ENCODE measurements around the gene KCND2. TPM values are rescaled to one million over a fixed set of nuclear protein-coding genes. Genes with fewer than 3 reads are reported as not detected.
A peak's percentile ranks its signal among the peaks of the same experiment; 100 is the strongest.
"Not testable (repeated sequence)": the region's sequence is repeated elsewhere in the genome, so short reads cannot be mapped to it uniquely, and the experiment has no call there.

KCND2 gene
- total RNA-seq, result not detected

DNA sequence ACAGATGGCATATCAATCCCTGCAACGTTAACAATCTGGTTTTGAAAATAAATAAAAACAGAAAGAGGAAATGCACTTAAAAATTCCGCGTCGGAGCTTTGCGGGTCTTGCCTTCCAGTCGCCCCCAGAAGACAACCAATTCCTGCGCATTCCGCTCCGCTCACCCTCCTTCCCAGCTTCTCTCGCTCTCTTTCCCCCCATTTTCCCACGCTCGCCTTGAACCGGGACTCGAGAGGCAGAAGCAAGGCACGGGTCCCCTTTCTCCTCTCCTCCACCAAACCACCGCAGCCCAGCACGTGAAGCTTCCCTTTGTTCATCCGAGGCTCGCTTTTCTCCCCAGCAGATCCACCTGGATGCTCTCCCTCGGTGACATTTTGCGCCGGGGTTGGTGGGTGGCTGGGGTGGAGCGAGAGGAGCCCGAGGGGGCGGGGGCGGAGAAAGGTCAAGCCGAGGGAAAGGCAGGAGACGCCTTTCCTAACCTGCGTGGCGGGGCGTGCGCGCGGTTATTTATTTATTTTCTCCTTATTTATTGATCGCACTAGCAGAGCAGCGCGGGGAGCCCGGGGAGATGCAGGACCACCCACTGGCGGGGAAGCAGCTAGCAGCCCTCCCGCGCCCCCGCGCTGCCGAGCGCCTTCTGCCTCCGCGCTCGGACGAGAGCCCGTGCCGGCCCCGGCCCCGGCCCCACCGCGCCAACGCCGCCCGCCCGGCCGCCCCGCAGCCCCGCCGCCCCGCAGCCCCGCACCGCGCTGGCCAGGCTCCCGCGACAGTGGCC, at the start of gene KCND2:
KCND2 (plus strand) TSS at position 475 of the 775 bp plus-strand sequence.
- Mint-ChIP-seq H3K4me3 (peak within 1 kb of the TSS; percentile 41), H3K4me1 (peaks cover 7% of the 10 kb centered on the region), H3K9me3 (ENCODE audit: low read depth) (peaks cover 8% of the 10 kb centered on the region), H3K27me3 (peaks cover 30% of the 10 kb centered on the region), H3K27ac (no peak within 1 kb of the TSS), H3K36me3 (ENCODE audit: low read depth) (peaks cover 2% of the 10 kb centered on the region)
- intact Hi-C loops (cut with DNase I, micrococcal nuclease), result loop anchor here in 1 of 2 experiments (2.0 to 5.0 kb wide), 2 partner anchors 336 to 1002 kb away; no protein-coding TSS in a partner anchor
- DNase-seq (no peak), ATAC-seq (no peak)
- ChIA-PET POLR2A (interaction anchor here (0.6 kb wide), 1 partner anchor 677 kb away, joined by 3 read pairs; the partner anchor contains the start of gene ING3), CTCF (no interaction called here)

DNA sequence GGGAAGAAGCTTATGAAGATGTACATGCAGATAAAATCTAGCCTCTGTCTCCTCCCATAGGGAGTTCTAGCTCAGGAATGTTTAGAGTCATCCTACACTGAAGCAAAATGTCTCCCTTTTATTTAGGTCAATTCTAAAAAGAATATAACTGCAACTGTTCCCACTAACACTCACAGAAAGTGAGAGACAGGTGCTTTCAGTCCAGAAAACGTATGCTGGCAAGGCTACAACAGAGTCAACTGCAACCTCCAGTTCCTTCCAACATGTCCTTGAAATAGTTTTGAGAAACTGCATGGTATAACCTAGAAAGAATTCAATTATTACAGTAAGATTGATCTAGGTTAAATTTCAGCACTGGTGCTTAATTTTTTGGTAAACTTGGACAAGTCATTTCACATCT, 46.8 kb upstream of the KCND2 start:
- H3K9me3 Mint-ChIP-seq (ENCODE audit: low read depth), result no peaks in the 10 kb centered on the region
- no peak overlapping the region for H3K27ac Mint-ChIP-seq
- ChIA-PET POLR2A (no interaction called here), CTCF (no interaction called here)
- H3K27me3 Mint-ChIP-seq, result no peaks in the 10 kb centered on the region
- DNase-seq (no peak), ATAC-seq (no peak)
- intact Hi-C loops (cut with DNase I, micrococcal nuclease), result no loop called here
- no peak overlapping the region for H3K4me3 Mint-ChIP-seq
- H3K36me3 Mint-ChIP-seq (ENCODE audit: low read depth), result no peaks in the 10 kb centered on the region
- no peaks in the 10 kb centered on the region for H3K4me1 Mint-ChIP-seq

DNA sequence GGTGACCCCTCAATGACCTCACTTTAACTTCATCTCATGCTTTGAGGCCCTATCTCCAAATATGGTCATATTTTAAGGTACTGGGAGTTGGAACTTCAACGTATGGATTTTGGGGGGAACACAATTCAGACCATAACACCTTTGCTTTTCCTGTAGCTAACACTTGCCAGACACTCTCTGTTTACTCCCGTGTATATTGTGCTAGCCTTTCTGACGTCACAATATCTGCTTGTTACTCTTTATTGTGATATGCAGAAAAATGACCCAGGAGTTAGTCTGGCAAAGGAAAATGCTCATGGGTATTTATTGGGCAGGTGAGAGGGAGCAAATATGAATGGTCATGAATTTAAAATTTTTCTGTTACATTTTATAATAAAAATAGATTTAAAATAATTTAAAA, 45.7 kb upstream of the KCND2 start:
- intact Hi-C loops (cut with DNase I, micrococcal nuclease), result no loop called here
- H3K4me1 Mint-ChIP-seq, result no peaks in the 10 kb centered on the region

DNA sequence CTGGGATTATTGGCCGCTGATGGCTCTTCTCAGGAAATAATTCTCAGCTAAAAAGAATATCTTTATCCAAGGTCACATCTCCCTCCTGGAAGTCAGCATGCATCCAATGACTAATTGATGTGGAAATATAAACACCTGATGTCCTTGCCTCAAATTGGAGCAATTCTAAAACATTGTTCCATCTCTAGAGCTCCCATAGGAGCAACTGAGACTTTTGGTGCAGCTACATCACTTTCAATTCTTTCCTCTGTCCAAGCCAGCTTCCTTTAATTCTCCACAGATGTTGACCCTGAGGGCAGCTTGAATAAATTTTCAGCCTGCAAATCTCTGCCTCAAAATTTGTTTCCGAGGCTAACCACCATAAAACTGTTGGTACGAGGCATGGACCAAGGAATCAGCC, 43.9 kb upstream of the KCND2 start:
- CTCF ChIA-PET, result no interaction called here
- POLR2A ChIA-PET, result no interaction called here
- ATAC-seq, result no peak
- no peak overlapping the region for H3K4me3 Mint-ChIP-seq
- no peaks in the 10 kb centered on the region for H3K36me3 Mint-ChIP-seq (ENCODE audit: low read depth)
- no peaks in the 10 kb centered on the region for H3K27me3 Mint-ChIP-seq
- no peaks in the 10 kb centered on the region for H3K4me1 Mint-ChIP-seq
- intact Hi-C loops (cut with DNase I, micrococcal nuclease), result no loop called here
- H3K9me3 Mint-ChIP-seq (ENCODE audit: low read depth), result peaks cover 5% of the 10 kb centered on the region
- no peak for DNase-seq
- H3K27ac Mint-ChIP-seq, result no peak overlapping the region

More for the DNA sequence above, 45.7 kb upstream of the KCND2 start:
- DNase-seq (no peak), ATAC-seq (no peak)
- Mint-ChIP-seq H3K4me3 (no peak overlapping the region), H3K27me3 (no peaks in the 10 kb centered on the region), H3K9me3 (ENCODE audit: low read depth) (peaks cover 3% of the 10 kb centered on the region), H3K27ac (no peak overlapping the region), H3K36me3 (ENCODE audit: low read depth) (no peaks in the 10 kb centered on the region)
- CTCF ChIA-PET, result no interaction called here
- POLR2A ChIA-PET, result no interaction called here

DNA sequence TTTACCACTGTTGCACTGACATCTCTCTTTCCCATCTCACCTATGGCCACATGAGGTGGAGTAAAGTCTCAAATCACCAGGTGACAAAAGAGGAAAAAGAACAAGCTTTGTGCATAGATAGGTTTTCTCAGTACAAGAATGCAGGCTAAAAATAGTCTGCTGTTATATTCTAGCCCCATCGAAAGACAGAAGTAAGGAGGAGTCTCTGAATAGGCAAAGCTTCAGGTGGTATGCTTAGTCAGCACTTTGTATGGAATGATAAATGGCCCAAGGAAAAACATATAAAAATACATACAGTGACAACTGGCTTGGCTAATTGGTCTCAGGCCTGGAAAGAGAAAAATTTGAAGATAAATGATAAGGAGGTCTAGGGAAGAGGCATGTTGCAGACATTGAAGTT, 39.6 kb upstream of the KCND2 start:
- peaks cover 8% of the 10 kb centered on the region for H3K9me3 Mint-ChIP-seq (ENCODE audit: low read depth)
- intact Hi-C loops (cut with DNase I, micrococcal nuclease), result no loop called here
- no peak overlapping the region for H3K4me3 Mint-ChIP-seq
- ChIA-PET POLR2A (no interaction called here), CTCF (no interaction called here)
- no peak for DNase-seq
- H3K36me3 Mint-ChIP-seq (ENCODE audit: low read depth), result no peaks in the 10 kb centered on the region
- ATAC-seq, result no peak
- no peaks in the 10 kb centered on the region for H3K27me3 Mint-ChIP-seq
- H3K27ac Mint-ChIP-seq, result no peak overlapping the region
- H3K4me1 Mint-ChIP-seq, result no peaks in the 10 kb centered on the region

DNA sequence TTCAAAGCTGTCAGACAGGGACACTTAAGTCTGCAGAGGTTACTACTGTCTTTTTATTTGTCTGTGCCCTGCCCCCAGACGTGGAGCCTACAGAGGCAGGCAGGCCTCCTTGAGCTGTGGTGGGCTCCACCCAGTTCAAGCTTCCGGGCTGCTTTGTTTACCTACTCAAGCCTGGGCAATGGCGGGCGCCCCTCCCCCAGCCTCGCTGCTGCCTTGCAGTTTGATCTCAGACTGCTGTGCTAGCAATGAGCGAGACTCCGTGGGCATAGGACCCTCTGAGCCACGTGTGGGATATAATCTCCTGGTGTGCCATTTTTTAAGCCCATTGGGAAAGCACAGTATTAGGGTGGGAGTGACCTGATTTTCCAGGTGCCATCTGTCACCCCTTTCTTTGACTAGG, 32.6 kb upstream of the KCND2 start:
- H3K9me3 Mint-ChIP-seq (ENCODE audit: low read depth); H3K27ac Mint-ChIP-seq; intact Hi-C loops (cut with DNase I, micrococcal nuclease); H3K27me3 Mint-ChIP-seq; H3K4me1 Mint-ChIP-seq; CTCF ChIA-PET; H3K36me3 Mint-ChIP-seq (ENCODE audit: low read depth); POLR2A ChIA-PET; DNase-seq; ATAC-seq; H3K4me3 Mint-ChIP-seq: not testable (repeated sequence)

DNA sequence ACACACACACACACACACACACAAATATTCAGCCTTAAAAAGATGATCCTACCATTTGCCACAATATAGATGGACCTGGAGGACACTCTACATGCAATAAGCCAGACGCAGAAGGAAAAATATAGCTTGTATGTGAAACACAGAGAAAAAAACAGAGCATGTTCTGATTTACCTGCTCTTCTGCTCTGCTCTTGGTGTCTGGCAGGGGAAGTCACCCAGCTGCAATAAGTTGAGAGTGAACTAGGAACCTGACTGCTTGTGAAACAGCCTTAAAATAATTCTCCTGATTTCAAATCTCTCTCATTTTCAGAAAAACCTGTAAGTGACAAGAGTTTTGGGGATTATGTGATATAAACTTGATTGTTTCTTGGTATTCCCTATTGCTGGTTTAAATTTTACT, 31.0 kb upstream of the KCND2 start:
- DNase-seq (no peak), ATAC-seq (no peak)
- Mint-ChIP-seq H3K36me3 (ENCODE audit: low read depth) (no peaks in the 10 kb centered on the region), H3K27ac (no peak overlapping the region), H3K4me1 (no peaks in the 10 kb centered on the region), H3K9me3 (ENCODE audit: low read depth) (peaks cover 3% of the 10 kb centered on the region), H3K4me3 (no peak overlapping the region), H3K27me3 (no peaks in the 10 kb centered on the region)
- ChIA-PET CTCF (no interaction called here), POLR2A (no interaction called here)
- intact Hi-C loops (cut with DNase I, micrococcal nuclease), result no loop called here

DNA sequence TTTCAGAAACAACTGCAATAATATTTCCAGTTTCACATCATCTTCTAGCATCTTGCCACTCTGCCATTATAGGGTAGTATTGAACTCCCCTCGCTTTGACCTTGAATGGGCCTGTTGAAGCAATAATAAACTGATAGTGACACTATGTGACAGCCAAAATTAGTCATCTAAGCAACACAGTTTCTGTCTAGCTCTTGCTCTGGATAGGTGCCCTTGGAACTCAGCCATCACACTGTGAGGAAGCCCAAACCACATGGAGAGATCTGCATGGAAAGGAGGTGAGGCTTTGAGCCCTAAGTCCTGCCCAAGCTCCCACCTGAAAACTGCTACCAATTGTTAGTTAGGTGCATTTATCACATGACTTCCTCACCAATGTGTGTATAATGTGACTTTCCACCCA, 18.1 kb upstream of the KCND2 start:
- Mint-ChIP-seq H3K27ac (no peak overlapping the region), H3K9me3 (ENCODE audit: low read depth) (peaks cover 10% of the 10 kb centered on the region), H3K27me3 (no peaks in the 10 kb centered on the region), H3K4me1 (no peaks in the 10 kb centered on the region), H3K4me3 (no peak overlapping the region), H3K36me3 (ENCODE audit: low read depth) (no peaks in the 10 kb centered on the region)
- CTCF ChIA-PET, result no interaction called here
- POLR2A ChIA-PET, result no interaction called here
- no peak for ATAC-seq
- intact Hi-C loops (cut with DNase I, micrococcal nuclease), result no loop called here
- no peak for DNase-seq

DNA sequence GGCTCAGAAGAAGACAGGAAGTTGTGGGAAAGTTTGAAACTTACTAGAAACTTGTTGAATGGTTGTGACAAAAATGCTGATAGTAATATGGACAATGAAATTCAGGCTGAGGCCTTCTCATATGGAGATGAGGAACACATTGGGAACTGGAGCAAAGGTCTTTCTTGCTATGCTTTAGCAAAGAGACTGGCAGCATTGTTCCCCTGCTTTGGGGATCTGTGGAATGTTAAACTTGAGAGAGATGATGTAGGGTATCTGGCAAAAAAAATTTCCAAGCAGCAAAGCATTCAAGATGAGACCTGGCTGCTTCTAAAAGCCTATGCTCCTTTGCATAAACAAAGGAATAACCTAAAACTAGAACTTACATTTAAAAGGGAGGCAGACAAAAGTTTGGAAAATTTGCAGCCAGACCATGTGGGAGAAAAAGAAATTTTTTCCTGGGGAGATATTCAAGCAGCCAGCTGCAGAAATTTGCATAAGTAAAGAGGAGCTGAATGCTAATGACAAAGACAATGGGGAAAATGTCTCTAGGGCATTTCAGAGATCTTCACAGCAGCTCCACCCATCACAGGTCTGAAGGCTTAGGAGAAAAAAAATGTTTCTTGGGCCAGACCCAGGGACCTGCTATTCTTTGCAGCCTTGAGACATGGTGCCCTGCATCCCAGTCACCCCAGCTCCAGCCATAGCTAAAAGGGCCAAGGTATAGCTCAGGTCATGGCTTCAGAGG, 16.5 kb upstream of the KCND2 start:
- ATAC-seq, result no peak
- Mint-ChIP-seq H3K4me3 (no peak overlapping the region), H3K36me3 (ENCODE audit: low read depth) (no peaks in the 10 kb centered on the region), H3K27ac (no peak overlapping the region), H3K9me3 (ENCODE audit: low read depth) (peaks cover 10% of the 10 kb centered on the region), H3K4me1 (no peaks in the 10 kb centered on the region), H3K27me3 (no peaks in the 10 kb centered on the region)
- intact Hi-C loops (cut with DNase I, micrococcal nuclease), result no loop called here
- POLR2A ChIA-PET, result no interaction called here
- no peak for DNase-seq
- CTCF ChIA-PET, result no interaction called here

DNA sequence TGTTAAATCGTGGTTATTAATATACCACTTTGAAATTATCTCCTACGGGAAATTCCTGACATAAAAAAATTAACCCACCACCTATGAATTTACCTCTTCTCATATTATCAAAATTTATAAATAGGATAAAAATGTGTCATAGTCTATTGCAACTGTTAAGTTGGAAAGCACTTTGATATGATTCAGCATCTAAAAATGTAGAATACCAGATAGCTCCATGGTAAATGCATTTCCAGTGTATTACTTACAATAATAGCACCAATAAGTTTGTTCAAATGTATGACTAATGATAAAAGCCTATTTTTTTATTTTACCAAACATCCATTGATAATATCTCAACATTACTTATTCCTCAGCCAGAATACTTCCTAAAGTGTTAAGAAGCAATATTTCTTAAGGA, 13.6 kb upstream of the KCND2 start:
- H3K27me3 Mint-ChIP-seq, result no peaks in the 10 kb centered on the region
- H3K27ac Mint-ChIP-seq, result no peak overlapping the region
- ChIA-PET CTCF (no interaction called here), POLR2A (no interaction called here)
- no peaks in the 10 kb centered on the region for H3K4me1 Mint-ChIP-seq
- ATAC-seq (no peak), DNase-seq (no peak)
- H3K9me3 Mint-ChIP-seq (ENCODE audit: low read depth), result peaks cover 10% of the 10 kb centered on the region
- no peaks in the 10 kb centered on the region for H3K36me3 Mint-ChIP-seq (ENCODE audit: low read depth)
- intact Hi-C loops (cut with DNase I, micrococcal nuclease), result no loop called here
- no peak overlapping the region for H3K4me3 Mint-ChIP-seq

DNA sequence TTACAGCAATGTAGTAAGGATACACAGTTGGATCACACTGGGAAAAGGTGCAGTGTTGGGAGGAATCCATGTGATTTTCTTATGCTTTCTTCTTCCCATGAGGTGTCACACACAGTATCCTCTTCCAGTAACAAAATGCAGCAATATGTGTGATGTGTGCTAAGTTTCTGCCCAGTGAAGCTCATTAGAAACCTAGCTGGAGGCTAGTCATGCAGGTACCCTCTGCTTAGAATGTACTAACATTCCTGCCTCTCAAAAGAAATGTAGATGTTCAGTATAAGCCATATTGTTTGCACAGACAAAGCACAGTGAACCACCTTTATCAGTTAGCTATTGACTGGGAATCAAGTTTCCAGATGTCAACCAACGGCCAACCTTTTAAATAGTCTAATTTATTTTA, 12.9 kb upstream of the KCND2 start:
- ATAC-seq, result no peak
- no peaks in the 10 kb centered on the region for H3K27me3 Mint-ChIP-seq
- ChIA-PET POLR2A (no interaction called here), CTCF (no interaction called here)
- no peaks in the 10 kb centered on the region for H3K36me3 Mint-ChIP-seq (ENCODE audit: low read depth)
- H3K9me3 Mint-ChIP-seq (ENCODE audit: low read depth), result peaks cover 6% of the 10 kb centered on the region
- H3K4me1 Mint-ChIP-seq, result no peaks in the 10 kb centered on the region
- no peak overlapping the region for H3K27ac Mint-ChIP-seq
- intact Hi-C loops (cut with DNase I, micrococcal nuclease), result no loop called here
- DNase-seq, result no peak
- no peak overlapping the region for H3K4me3 Mint-ChIP-seq

DNA sequence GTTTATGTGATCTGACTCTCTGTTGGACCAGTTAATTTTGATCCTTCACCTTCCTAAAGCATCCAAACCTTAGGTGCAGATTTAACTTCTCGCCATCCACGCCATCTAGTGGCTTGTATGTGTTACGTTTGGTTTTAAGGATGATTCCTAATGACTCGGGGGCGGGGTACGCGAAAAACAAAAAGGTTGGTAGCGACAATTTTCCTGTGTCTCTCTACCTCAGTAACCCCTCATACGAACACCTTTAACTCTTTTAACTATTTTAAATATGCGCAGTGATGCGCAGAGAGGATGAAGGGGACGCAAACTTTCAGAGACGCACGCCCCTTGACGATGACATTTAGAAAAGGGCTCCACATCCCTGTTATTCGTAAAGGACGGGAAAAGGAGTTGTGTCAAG, 714 bp upstream of the KCND2 start:
- no peak for ATAC-seq
- peaks cover 30% of the 10 kb centered on the region for H3K27me3 Mint-ChIP-seq
- POLR2A ChIA-PET, result no interaction called here
- peak; percentile 22 for DNase-seq
- H3K36me3 Mint-ChIP-seq (ENCODE audit: low read depth), result peaks cover 2% of the 10 kb centered on the region
- intact Hi-C loops (cut with DNase I, micrococcal nuclease), result loop anchor here in 1 of 2 experiments (2.0 to 5.0 kb wide), 2 partner anchors 335 to 1001 kb away; no protein-coding TSS in a partner anchor
- peaks cover 8% of the 10 kb centered on the region for H3K9me3 Mint-ChIP-seq (ENCODE audit: low read depth)
- CTCF ChIA-PET, result no interaction called here
- H3K4me3 Mint-ChIP-seq, result no peak overlapping the region
- H3K27ac Mint-ChIP-seq, result no peak overlapping the region
- H3K4me1 Mint-ChIP-seq, result peaks cover 7% of the 10 kb centered on the region

Data from activated CD4-positive, alpha-beta T cell treated with anti-CD3 and anti-CD28 coated beads for 36 hours (primary cell).